Endothelial cell of umbilical vein (primary cell): ENCODE data around the gene PNPLA1. TPM values are rescaled to one million over a fixed set of nuclear protein-coding genes. Genes with fewer than 3 reads are reported as not detected.
"Not testable (repeated sequence)": the region's sequence is repeated elsewhere in the genome, so short reads cannot be mapped to it uniquely, and the experiment has no call there.

Source experiments
- BruUV-seq: library from RNA; stranded (reverse); fragments of 400-500 nt; replicated peaks from 2 replicates; lab custom pipeline; 2021; lab: Mats Ljungman, UMichigan
- CTCF ChIA-PET: fragments of 300-600, 350-600 bp; sonication (Branson Sonifier 250); formaldehyde crosslinking; loops from one replicate; lab custom pipeline; 2021; ENCODE audit warnings: antibody characterized with exemption, inconsistent platforms; lab: Charles Lee
- POLR2A ChIA-PET: fragments of 300-600, 350-600 bp; sonication (Branson Sonifier 250); formaldehyde crosslinking; loops from one replicate; lab custom pipeline; 2021; ENCODE audit warnings: antibody characterized with exemption, inconsistent platforms; lab: Charles Lee
- DNase-seq: peaks from one replicate; pipeline ENCODE4 v3.0.0-alpha.2; 2011; ENCODE audit warnings: low read depth, low spot score
- FAIRE-seq: peaks from 2 replicates; lab custom pipeline; 2011; peaks lifted over from hg19 to GRCh38; lab: Jason Lieb, UNC
- H2AFZ ChIP-seq: 2 replicates; pipeline ENCODE4 v1.6.0; 2012; ENCODE audit warnings: low read depth, low read length, control low read depth, inconsistent platforms
- H3K27ac ChIP-seq: 2 replicates; pipeline ENCODE4 v1.5.1; 2011; ENCODE audit warnings: low read depth, mild to moderate bottlenecking, control low read depth, low read length, moderate library complexity; ENCODE audit not compliant: insufficient read depth
- H3K27me3 ChIP-seq, 2 experiments: 2 replicates each; pipeline versions ENCODE4 v1.6.0 to v1.6.1; 2011; ENCODE audit warnings: low read length in 2 of 2, mixed read lengths in 1 of 2; ENCODE audit not compliant: control insufficient read depth in 2 of 2, insufficient read depth in 2 of 2
- H3K36me3 ChIP-seq, 2 experiments: 2 replicates in 1 of 2; 3 replicates in 1 of 2; pipeline ENCODE4 v1.5.1; 2011; ENCODE audit warnings: low read length in 2 of 2, mild to moderate bottlenecking in 1 of 2, moderate library complexity in 1 of 2; ENCODE audit not compliant: control insufficient read depth in 2 of 2, insufficient read depth in 2 of 2; ENCODE audit errors: extremely low read depth in 1 of 2
- H3K4me1 ChIP-seq: 3 replicates; pipeline ENCODE4 v1.5.1; 2011; ENCODE audit warnings: mild to moderate bottlenecking, low read length; ENCODE audit not compliant: control insufficient read depth, insufficient read depth; ENCODE audit errors: extremely low read depth
- H3K4me2 ChIP-seq: 2 replicates; pipeline ENCODE4 v1.6.1; 2011; ENCODE audit warnings: low read length, control low read depth, mixed read lengths; ENCODE audit not compliant: insufficient read depth
- H3K4me3 ChIP-seq, 3 experiments: fragments of 200-600 bp in 1 of 3; sonication (generic), shearing (Covaris generic) in 1 of 3; replicated peaks in 1 of 3; 2 replicates each; pipeline ENCODE4 v1.5.1; 2011 to 2016; ENCODE audit warnings: control low read depth in 3 of 3, low read length in 3 of 3, mild to moderate bottlenecking in 2 of 3, inconsistent platforms in 1 of 3, low read depth in 1 of 3, moderate library complexity in 1 of 3; ENCODE audit not compliant: insufficient read depth in 1 of 3
- H3K79me2 ChIP-seq: 2 replicates; pipeline ENCODE4 v1.6.0; 2012; ENCODE audit warnings: low read length, inconsistent platforms; ENCODE audit not compliant: control insufficient read depth, insufficient read depth
- H3K9ac ChIP-seq: replicated peaks from 2 replicates; pipeline ENCODE3; 2011; ENCODE audit warnings: low read length, control low read depth; ENCODE audit not compliant: insufficient read depth; ENCODE audit errors: extremely low read depth
- H3K9me1 ChIP-seq: replicated peaks from 3 replicates; pipeline ENCODE4 v1.6.0; 2011; ENCODE audit warnings: mild to moderate bottlenecking, low read length; ENCODE audit not compliant: control insufficient read depth, insufficient read depth; ENCODE audit errors: extremely low read depth
- H3K9me3 ChIP-seq: replicated peaks from 2 replicates; pipeline ENCODE4 v1.5.1; 2012; ENCODE audit warnings: low read length, inconsistent platforms; ENCODE audit not compliant: control insufficient read depth, insufficient read depth
- H4K20me1 ChIP-seq: replicated peaks from 2 replicates; pipeline ENCODE3; 2011; ENCODE audit warnings: mild to moderate bottlenecking, low read length; ENCODE audit not compliant: control insufficient read depth, insufficient read depth; ENCODE audit errors: extremely low read depth
- CTCF ChIP-seq, 2 donors: IDR thresholded peaks; 1 replicate in 1 of 2; 2 replicates in 1 of 2; pipeline ENCODE4 v1.5.1; 2011; ENCODE audit warnings: low read length in 2 of 2, mild to moderate bottlenecking in 2 of 2, moderate library complexity in 2 of 2, control low read depth in 1 of 2, inconsistent platforms in 1 of 2, low read depth in 1 of 2; ENCODE audit not compliant: insufficient read depth in 1 of 2; ENCODE audit errors: extremely low read depth in 1 of 2
- EZH2 ChIP-seq: IDR thresholded peaks from 2 replicates; pipeline ENCODE4 v1.6.1; 2012; ENCODE audit warnings: borderline replicate concordance, low read depth, mild to moderate bottlenecking, moderate library complexity, low read length, inconsistent platforms; ENCODE audit not compliant: severe bottlenecking
- FOS ChIP-seq: IDR thresholded peaks from 2 replicates; pipeline ENCODE4 v1.6.1; 2011; ENCODE audit warnings: mild to moderate bottlenecking, low read length, moderate library complexity, borderline replicate concordance; ENCODE audit not compliant: insufficient read depth
- GATA2 ChIP-seq: IDR thresholded peaks from 2 replicates; pipeline ENCODE4 v1.7.0; 2011; ENCODE audit warnings: low read depth, mild to moderate bottlenecking, moderate library complexity, mixed read lengths, low read length; ENCODE audit not compliant: insufficient read length, insufficient read depth
- JUN ChIP-seq: IDR thresholded peaks from 2 replicates; pipeline ENCODE4 v1.6.1; 2011; ENCODE audit warnings: borderline replicate concordance, low read depth; ENCODE audit not compliant: insufficient read length, insufficient read depth
- MAX ChIP-seq: IDR thresholded peaks from 2 replicates; pipeline ENCODE4 v1.6.1; 2011; ENCODE audit not compliant: insufficient read depth, insufficient read length
- MYC ChIP-seq: IDR thresholded peaks from one replicate; pipeline ENCODE4 v1.6.1; 2011; ENCODE audit warnings: mild to moderate bottlenecking, low read depth, low read length
- POLR2A ChIP-seq: IDR thresholded peaks from 2 replicates; pipeline ENCODE4 v1.6.1; 2012; ENCODE audit warnings: low read depth, mild to moderate bottlenecking, control low read depth, low read length
- POLR2AphosphoS5 ChIP-seq: IDR thresholded peaks from 2 replicates; pipeline ENCODE4 v1.6.1; 2012; ENCODE audit warnings: low read depth, mild to moderate bottlenecking, control low read depth, low read length, moderate library complexity; ENCODE audit not compliant: insufficient read depth
- dilution Hi-C: fragments of 300-500 bp; cut with MboI; formaldehyde crosslinking; loops from one replicate; pipeline ENCODE4 v1.15.0; 2019; ENCODE audit warnings: low sequenced_read_pairs; ENCODE audit not compliant: extremely low pct_ligation_motif_present
- intact Hi-C: fragments of 100-400 bp; cut with micrococcal nuclease; formaldehyde crosslinking; loops from one replicate; pipeline ENCODE4 v1.10.0; 2022
- polyA plus RNA-seq, 4 experiments: library from polyadenylated mRNA; depleted of rRNA in 3 of 4; stranded (reverse) in 3 of 4; unstranded in 1 of 4; fragments of >200 nt; gene quantifications; 2 replicates each; pipeline versions ENCODE4 v1.2.1 to v1.2.3, GENCODE V29; 2011 to 2012; ENCODE audit warnings: missing spikeins in 1 of 4
- total RNA-seq: library from RNA; stranded (reverse); gene quantifications from 2 replicates; pipeline ENCODE4 v1.2.3, GENCODE V29; 2021

The PNPLA1 gene
- total and polyA plus RNA-seq, 2 donors (not counting 3 experiments of a cell fraction or from before 2014, with no cell fraction given), result not detected

DNA sequence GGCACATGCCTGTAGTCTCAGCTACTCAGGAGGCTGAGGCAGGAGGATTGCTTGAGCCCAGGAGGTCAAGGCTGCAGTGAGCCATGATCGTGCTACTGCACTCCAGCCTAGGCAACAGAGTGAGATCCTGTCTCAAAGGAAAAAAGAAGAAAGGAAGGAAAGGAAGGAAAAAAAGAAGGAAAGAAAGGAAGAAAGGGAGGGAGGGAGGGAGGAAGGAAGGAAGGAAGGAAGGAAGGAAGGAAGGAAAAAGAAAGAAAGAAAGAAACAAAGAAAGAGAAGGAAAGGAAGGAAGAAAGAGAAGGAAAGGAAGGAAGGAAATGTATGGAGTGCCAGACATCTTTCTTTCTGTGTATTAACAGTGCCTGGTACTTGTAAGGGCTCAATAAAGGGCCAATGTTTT, 68.4 kb downstream of the PNPLA1 start:
- H4K20me1 ChIP-seq, FAIRE-seq, H3K4me2 ChIP-seq, H3K9ac ChIP-seq, H3K4me1 ChIP-seq, H3K36me3 ChIP-seq, DNase-seq, POLR2A ChIA-PET, intact Hi-C loops, H3K27ac ChIP-seq, H3K4me3 ChIP-seq, H3K79me2 ChIP-seq, H3K9me3 ChIP-seq, BruUV-seq, H2AFZ ChIP-seq, H3K9me1 ChIP-seq, dilution Hi-C loops: not testable (repeated sequence)
- H3K27me3 ChIP-seq, result peaks cover 61 to 63% of the 10 kb centered on the region in 2 experiments
- CTCF ChIA-PET, result interaction anchor here (1.6 to 2.7 kb wide), 2 partner anchors 22 to 36 kb away, joined by 4 to 13 read pairs; no protein-coding TSS in a partner anchor

DNA sequence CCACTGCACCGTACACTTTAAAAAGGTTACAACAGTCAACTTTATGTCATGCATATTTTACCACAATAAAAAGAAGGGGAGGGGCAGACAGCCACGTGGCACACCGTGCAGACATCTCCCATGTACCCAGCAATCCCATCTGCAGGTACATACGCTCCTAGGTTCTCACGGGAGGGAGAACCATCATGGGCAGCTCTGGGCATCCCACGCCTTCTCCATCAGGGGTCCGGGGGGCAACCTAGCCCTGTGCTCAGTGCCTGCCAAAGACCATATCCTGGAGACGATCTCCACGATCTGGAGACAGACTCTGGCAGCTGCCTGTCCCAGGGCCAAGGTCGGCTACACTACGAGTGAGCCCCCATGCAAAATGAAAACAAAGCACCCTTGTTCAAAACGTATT, 69.3 kb downstream of the PNPLA1 start:
- dilution Hi-C loops, result no loop called here
- no peak for DNase-seq
- no peak overlapping the region for H3K4me2 ChIP-seq
- no peaks in the 10 kb centered on the region for H3K9me1 ChIP-seq
- no peaks in the 10 kb centered on the region for H3K79me2 ChIP-seq
- intact Hi-C loops, result no loop called here
- H3K4me3 ChIP-seq, result no peak overlapping the region
- no peaks in the 10 kb centered on the region for H4K20me1 ChIP-seq
- H3K27ac ChIP-seq, result no peak overlapping the region
- no peak for TF ChIP-seq MAX
- TF ChIP-seq GATA2, result no peak
- TF ChIP-seq JUN, result no peak
- TF ChIP-seq CTCF (IDR thresholded peaks at IDR 0.05; ENCODE audit: extremely low read depth in 1 of 2, insufficient read depth in 1 of 2, low read depth in 1 of 2, low read length in 2 of 2), result no peak
- no peak for TF ChIP-seq EZH2
- no peak for TF ChIP-seq POLR2A
- no peak for TF ChIP-seq FOS
- TF ChIP-seq POLR2AphosphoS5, result no peak
- no peak for TF ChIP-seq MYC
- H3K9me3 ChIP-seq, result no peaks in the 10 kb centered on the region
- no peaks in the 10 kb centered on the region for H3K36me3 ChIP-seq
- no peak overlapping the region for H2AFZ ChIP-seq
- BruUV-seq, result no TSS peak
- peaks cover 4% of the 10 kb centered on the region for H3K4me1 ChIP-seq
- ChIA-PET POLR2A (no interaction called here), CTCF (interaction anchor here (1.1 to 13.2 kb wide), 2 partner anchors 21 to 90 kb away, joined by 4 to 373 read pairs; no protein-coding TSS in a partner anchor)
- FAIRE-seq, result no peak
- H3K27me3 ChIP-seq, result peaks cover 53 to 55% of the 10 kb centered on the region in 2 experiments
- no peak overlapping the region for H3K9ac ChIP-seq
